ENCODE measurements around the gene KIAA0232. TPM values are rescaled to one million over a fixed set of nuclear protein-coding genes. Genes with fewer than 3 reads are reported as not detected.

Gene KIAA0232
- total and polyA plus RNA-seq, 2 experiments from 2014 or later, result 27.4 to 28.7 TPM

DNA sequence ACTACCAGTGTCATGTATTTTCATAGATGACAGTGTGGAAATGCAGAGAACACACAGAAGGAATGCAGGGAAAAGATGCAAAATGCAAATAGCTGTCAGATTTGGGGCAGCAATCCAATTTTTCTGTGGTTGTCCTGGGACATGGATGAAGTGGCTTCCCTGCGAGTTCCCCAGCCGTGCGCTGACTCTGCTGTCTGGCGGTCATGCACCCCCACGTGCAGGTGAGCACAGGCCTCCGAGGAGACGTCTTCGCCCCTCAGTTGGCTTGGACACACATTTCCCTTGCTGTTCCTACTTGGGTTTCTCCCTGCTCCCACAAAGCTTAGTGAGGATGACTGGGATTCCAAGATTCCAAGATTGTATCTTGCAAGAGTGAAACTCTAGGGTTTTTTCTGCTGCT lies 42.2 kb upstream of the KIAA0232 start:
- no peaks in the 10 kb centered on the region for H3K27me3 ChIP-seq
- no peak for TF ChIP-seq CTCF (IDR thresholded peaks at IDR 0.05; ENCODE audit: low read depth, low read length)
- no peak for DNase-seq (ENCODE audit: low read depth in 1 of 2, low spot score in 1 of 2)
- H3K9me3 ChIP-seq (ENCODE audit: low read depth), result no peaks in the 10 kb centered on the region
- no peaks in the 10 kb centered on the region for H3K4me1 ChIP-seq (ENCODE audit: low read depth)
- no peaks in the 10 kb centered on the region for H3K36me3 ChIP-seq
- H3K4me3 ChIP-seq, result no peak overlapping the region
- no peak overlapping the region for H3K27ac ChIP-seq

- Histone ChIP-seq H3K27ac (no peak overlapping the region), H3K27me3 (no peaks in the 10 kb centered on the region)
- TF ChIP-seq CTCF (IDR thresholded peaks at IDR 0.05; ENCODE audit: low read depth, low read length), result no peak
These were observed 40.0 kb upstream of the KIAA0232 start for GRCh38 chr4:6742507-6742906.

GRCh38 chr4:6742989-6743388 lies 39.5 kb upstream of the KIAA0232 start:
- Histone ChIP-seq H3K27ac (no peak overlapping the region), H3K4me3 (no peak overlapping the region), H3K4me1 (ENCODE audit: low read depth) (no peaks in the 10 kb centered on the region), H3K9me3 (ENCODE audit: low read depth) (no peaks in the 10 kb centered on the region), H3K27me3 (no peaks in the 10 kb centered on the region), H3K36me3 (no peaks in the 10 kb centered on the region)
- no peak for TF ChIP-seq CTCF (IDR thresholded peaks at IDR 0.05; ENCODE audit: low read depth, low read length)
- DNase-seq (ENCODE audit: low read depth in 1 of 2, low spot score in 1 of 2), result no peak

More at GRCh38 chr4:6742507-6742906, 40.0 kb upstream of the KIAA0232 start:
- H3K36me3 ChIP-seq, result no peaks in the 10 kb centered on the region
- DNase-seq (ENCODE audit: low read depth in 1 of 2, low spot score in 1 of 2), result no peak
- no peaks in the 10 kb centered on the region for H3K9me3 ChIP-seq (ENCODE audit: low read depth)
- no peaks in the 10 kb centered on the region for H3K4me1 ChIP-seq (ENCODE audit: low read depth)
- H3K4me3 ChIP-seq, result no peak overlapping the region

- no peaks in the 10 kb centered on the region for H3K27me3 ChIP-seq
- DNase-seq (ENCODE audit: low read depth in 1 of 2, low spot score in 1 of 2), result peak in 1 of 2 donors; percentile 31
- no peaks in the 10 kb centered on the region for H3K9me3 ChIP-seq (ENCODE audit: low read depth)
- no peak for TF ChIP-seq CTCF (IDR thresholded peaks at IDR 0.05; ENCODE audit: low read depth, low read length)
- no peaks in the 10 kb centered on the region for H3K4me1 ChIP-seq (ENCODE audit: low read depth)
- H3K36me3 ChIP-seq, result no peaks in the 10 kb centered on the region
- H3K4me3 ChIP-seq, result no peak overlapping the region
- H3K27ac ChIP-seq, result no peak overlapping the region
These were observed 35.7 kb upstream of the KIAA0232 start for GRCh38 chr4:6746721-6747293.

DNA sequence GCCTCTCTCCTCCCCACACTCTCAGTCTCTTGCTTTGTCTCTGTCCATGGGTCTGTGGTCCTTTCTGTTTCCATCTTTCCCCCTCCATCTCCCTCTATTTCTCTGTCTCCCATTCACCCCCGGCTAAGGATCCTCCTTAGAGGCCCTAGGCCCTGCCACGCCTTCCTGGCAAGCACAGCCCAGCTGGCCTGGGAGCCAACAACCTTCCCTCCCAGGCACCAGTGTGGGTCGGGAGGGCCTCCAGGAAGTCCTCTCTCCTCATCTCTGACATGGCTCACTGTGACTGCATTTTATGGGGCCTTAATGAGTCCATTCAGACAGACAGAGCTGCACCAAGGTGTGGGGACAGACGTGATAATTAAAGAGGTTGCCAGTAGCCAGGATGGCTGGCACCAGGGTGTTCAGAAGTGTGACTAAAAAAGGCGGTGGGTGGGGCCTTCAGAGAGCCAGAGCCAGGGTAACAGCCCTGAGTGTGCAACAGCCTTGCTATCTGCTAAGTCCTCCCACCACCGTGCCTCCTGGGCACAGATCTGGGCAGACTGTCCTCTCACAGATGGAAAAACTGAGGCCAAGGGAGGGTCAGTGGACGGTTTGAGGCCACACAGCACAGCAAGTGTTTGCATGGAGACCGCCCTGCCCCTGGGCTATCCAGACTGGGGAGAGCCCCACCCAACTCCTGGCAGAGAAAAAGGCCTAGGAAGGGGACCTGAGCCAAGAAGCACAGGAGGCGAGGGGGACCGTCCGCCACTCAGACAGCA lies 35.1 kb upstream of the KIAA0232 start:
- H3K27me3 ChIP-seq, result no peaks in the 10 kb centered on the region
- H3K4me1 ChIP-seq (ENCODE audit: low read depth), result no peaks in the 10 kb centered on the region
- H3K27ac ChIP-seq, result no peak overlapping the region
- H3K4me3 ChIP-seq, result no peak overlapping the region
- DNase-seq (ENCODE audit: low read depth in 1 of 2, low spot score in 1 of 2), result peak in 1 of 2 donors; percentile 33
- no peak for TF ChIP-seq CTCF (IDR thresholded peaks at IDR 0.05; ENCODE audit: low read depth, low read length)
- no peaks in the 10 kb centered on the region for H3K36me3 ChIP-seq
- H3K9me3 ChIP-seq (ENCODE audit: low read depth), result no peaks in the 10 kb centered on the region

Measured in cardiac muscle cell (in vitro differentiated cells and primary cell).